HepG2 (cell line): ENCODE measurements around the gene GIN1. TPM values are rescaled to one million over a fixed set of nuclear protein-coding genes. Genes with fewer than 3 reads are reported as not detected.
A peak's percentile ranks its signal among the peaks of the same experiment; 100 is the strongest.

Source experiments
- ARNT2 ChIP-seq: sonication (generic); formaldehyde crosslinking; IDR thresholded peaks from 2 replicates; pipeline ENCODE4 v1.8.0; 2022; ENCODE audit warnings: mild to moderate bottlenecking, low read depth, missing genetic modification reagents, moderate library complexity
- DNMT3B ChIP-seq: conservative IDR thresholded peaks from 2 replicates; pipeline ENCODE4 v1.6.1; 2016; ENCODE audit warnings: missing biosample characterization, control low read depth
- FOXP4 ChIP-seq: sonication (generic); formaldehyde crosslinking; IDR thresholded peaks from 2 replicates; pipeline ENCODE4 v1.4.0; 2020; ENCODE audit warnings: missing genetic modification reagents
- HES4 ChIP-seq: sonication (generic); formaldehyde crosslinking; IDR thresholded peaks from 2 replicates; pipeline ENCODE4 v1.9.0; 2021; ENCODE audit warnings: mild to moderate bottlenecking, missing genetic modification reagents, borderline replicate concordance
- HNRNPUL1 ChIP-seq: fragments of 200-400 bp; formaldehyde crosslinking; IDR thresholded peaks from 2 replicates; pipeline ENCODE4 v1.6.1; 2017; ENCODE audit warnings: low read depth, mild to moderate bottlenecking, low read length, moderate library complexity
- KLF13 ChIP-seq: sonication (generic); formaldehyde crosslinking; IDR thresholded peaks from 2 replicates; pipeline ENCODE4 v1.4.0; 2020; ENCODE audit warnings: mild to moderate bottlenecking, missing genetic modification reagents
- NFKB2 ChIP-seq: sonication (generic); formaldehyde crosslinking; IDR thresholded peaks from 2 replicates; pipeline ENCODE4 v1.4.0; 2020; ENCODE audit warnings: missing genetic modification reagents, borderline replicate concordance
- ZNF136 ChIP-seq: sonication (generic); formaldehyde crosslinking; IDR thresholded peaks from 2 replicates; pipeline ENCODE4 v1.8.1; 2022; ENCODE audit warnings: low read depth, mild to moderate bottlenecking, moderate library complexity, missing genetic modification reagents
- ZNF326 ChIP-seq: sonication (generic); formaldehyde crosslinking; IDR thresholded peaks from 2 replicates; pipeline ENCODE4 v1.4.0; 2020; ENCODE audit warnings: missing genetic modification reagents, borderline replicate concordance
- ZNF484 ChIP-seq: sonication (generic); formaldehyde crosslinking; IDR thresholded peaks from 2 replicates; pipeline ENCODE4 v1.5.1; 2020; ENCODE audit warnings: mild to moderate bottlenecking, low read depth, missing genetic modification reagents, borderline replicate concordance
- ZNF768 ChIP-seq: sonication (generic); formaldehyde crosslinking; IDR thresholded peaks from 2 replicates; pipeline ENCODE4 v1.4.0; 2020; ENCODE audit warnings: missing genetic modification reagents
- polyA plus RNA-seq, 8 experiments: library from polyadenylated mRNA; depleted of rRNA in 3 of 8; stranded (reverse) in 7 of 8; unstranded in 1 of 8; fragments of >200 nt; fragmentation: Illumina TruSeq in 4 of 8; extraction: Trizol in 4 of 8; gene quantifications; 2 replicates each; pipeline versions ENCODE4 v1.2.1 to v1.2.3, GENCODE V29; 2011 to 2016; ENCODE audit warnings: low read depth in 4 of 8, missing spikeins in 1 of 8, mixed read lengths in 1 of 8; ENCODE audit not compliant: insufficient read depth in 1 of 8
- total RNA-seq, 5 experiments: library from RNA; depleted of rRNA; stranded (reverse); fragments of >200 nt; fragmentation: Illumina TruSeq; extraction: Trizol; gene quantifications; 2 replicates each; pipeline ENCODE4 v1.2.3, GENCODE V29; 2016; ENCODE audit warnings: low read depth in 1 of 5
- TF ChIP-seq, protein P1 (sequence below): sonication (generic); formaldehyde crosslinking; IDR thresholded peaks from 2 replicates; pipeline ENCODE4 v1.5.1; 2020; ENCODE audit warnings: mild to moderate bottlenecking, missing genetic modification reagents, borderline replicate concordance
- TF ChIP-seq, protein P2 (sequence below): sonication (generic); formaldehyde crosslinking; IDR thresholded peaks from 2 replicates; pipeline ENCODE4 v1.8.0; 2022; ENCODE audit warnings: mild to moderate bottlenecking, missing genetic modification reagents, borderline replicate concordance

The GIN1 gene
- total and polyA plus RNA-seq, 2 of the 13 experiments (the other 11 are each of a cell fraction or from before 2014, with no cell fraction given) = 1.7 to 7.7 TPM

DNA sequence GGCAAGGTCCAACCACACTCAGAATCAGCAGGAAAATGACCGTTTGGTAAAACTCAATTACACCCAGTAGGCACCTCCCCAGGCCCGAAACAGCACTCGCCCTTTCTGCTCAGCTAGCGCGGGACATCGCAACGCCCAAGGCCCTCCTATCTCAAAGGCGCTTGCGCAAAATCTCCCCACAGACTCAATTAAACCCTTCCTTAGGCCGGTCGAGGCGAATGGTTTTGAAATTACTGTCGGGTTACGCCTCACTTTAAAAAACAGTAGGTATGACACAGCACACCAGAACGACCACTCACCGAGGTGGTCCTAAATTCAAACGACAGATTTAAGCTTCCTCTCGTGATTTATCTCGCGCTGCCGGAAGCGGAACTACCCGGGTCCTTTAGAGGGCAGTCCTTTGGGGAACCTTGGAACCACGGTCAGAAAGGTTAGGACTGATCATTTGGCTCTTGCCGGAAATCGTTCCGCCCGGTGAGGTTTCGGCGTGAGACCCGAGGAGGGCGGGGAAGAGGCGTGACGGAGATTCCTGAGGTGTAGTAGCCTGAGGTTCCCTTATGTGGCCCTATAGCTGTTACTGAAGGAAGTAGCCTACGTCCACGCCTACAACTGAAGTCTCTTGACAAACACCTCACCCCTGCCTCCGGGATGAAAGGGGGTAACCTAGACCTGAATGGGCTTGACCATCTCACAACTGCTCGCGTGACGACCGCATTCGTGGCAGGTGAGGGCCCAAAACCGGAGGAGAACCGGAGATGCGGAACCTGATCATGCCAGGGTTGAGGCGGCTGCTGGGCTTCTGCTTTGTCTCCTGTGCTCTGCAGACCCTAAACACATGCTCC is at the start of gene GIN1, which contains the start of gene PPIP5K2 (continued):
- TF ChIP-seq KLF13 (CRISPR knock-in tag) (no peak), ZNF136 (CRISPR knock-in tag) (peak; percentile 75; the same call in 1 of the 2 replicates), FOXP4 (CRISPR knock-in tag) (peak; percentile 78), ARNT2 (CRISPR knock-in tag) (no peak; the same call in 1 of the 2 replicates), ZNF326 (CRISPR knock-in tag) (no peak), HES4 (CRISPR knock-in tag) (peak; percentile 48; the same call in 1 of the 2 replicates), HNRNPUL1 (no peak), NFKB2 (peak; percentile 81; the same call in 1 of the 2 replicates), ZNF484 (CRISPR knock-in tag) (no peak), DNMT3B (CRISPR knock-in tag) (no peak), ZNF768 (CRISPR knock-in tag) (no peak)
- TF ChIP-seq, protein P1, sequence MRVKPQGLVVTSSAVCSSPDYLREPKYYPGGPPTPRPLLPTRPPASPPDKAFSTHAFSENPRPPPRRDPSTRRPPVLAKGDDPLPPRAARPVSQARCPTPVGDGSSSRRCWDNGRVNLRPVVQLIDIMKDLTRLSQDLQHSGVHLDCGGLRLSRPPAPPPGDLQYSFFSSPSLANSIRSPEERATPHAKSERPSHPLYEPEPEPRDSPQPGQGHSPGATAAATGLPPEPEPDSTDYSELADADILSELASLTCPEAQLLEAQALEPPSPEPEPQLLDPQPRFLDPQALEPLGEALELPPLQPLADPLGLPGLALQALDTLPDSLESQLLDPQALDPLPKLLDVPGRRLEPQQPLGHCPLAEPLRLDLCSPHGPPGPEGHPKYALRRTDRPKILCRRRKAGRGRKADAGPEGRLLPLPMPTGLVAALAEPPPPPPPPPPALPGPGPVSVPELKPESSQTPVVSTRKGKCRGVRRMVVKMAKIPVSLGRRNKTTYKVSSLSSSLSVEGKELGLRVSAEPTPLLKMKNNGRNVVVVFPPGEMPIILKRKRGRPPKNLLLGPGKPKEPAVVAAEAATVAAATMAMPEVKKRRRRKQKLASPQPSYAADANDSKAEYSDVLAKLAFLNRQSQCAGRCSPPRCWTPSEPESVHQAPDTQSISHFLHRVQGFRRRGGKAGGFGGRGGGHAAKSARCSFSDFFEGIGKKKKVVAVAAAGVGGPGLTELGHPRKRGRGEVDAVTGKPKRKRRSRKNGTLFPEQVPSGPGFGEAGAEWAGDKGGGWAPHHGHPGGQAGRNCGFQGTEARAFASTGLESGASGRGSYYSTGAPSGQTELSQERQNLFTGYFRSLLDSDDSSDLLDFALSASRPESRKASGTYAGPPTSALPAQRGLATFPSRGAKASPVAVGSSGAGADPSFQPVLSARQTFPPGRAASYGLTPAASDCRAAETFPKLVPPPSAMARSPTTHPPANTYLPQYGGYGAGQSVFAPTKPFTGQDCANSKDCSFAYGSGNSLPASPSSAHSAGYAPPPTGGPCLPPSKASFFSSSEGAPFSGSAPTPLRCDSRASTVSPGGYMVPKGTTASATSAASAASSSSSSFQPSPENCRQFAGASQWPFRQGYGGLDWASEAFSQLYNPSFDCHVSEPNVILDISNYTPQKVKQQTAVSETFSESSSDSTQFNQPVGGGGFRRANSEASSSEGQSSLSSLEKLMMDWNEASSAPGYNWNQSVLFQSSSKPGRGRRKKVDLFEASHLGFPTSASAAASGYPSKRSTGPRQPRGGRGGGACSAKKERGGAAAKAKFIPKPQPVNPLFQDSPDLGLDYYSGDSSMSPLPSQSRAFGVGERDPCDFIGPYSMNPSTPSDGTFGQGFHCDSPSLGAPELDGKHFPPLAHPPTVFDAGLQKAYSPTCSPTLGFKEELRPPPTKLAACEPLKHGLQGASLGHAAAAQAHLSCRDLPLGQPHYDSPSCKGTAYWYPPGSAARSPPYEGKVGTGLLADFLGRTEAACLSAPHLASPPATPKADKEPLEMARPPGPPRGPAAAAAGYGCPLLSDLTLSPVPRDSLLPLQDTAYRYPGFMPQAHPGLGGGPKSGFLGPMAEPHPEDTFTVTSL (CRISPR knock-in tag) = no peak
- TF ChIP-seq, protein P2, sequence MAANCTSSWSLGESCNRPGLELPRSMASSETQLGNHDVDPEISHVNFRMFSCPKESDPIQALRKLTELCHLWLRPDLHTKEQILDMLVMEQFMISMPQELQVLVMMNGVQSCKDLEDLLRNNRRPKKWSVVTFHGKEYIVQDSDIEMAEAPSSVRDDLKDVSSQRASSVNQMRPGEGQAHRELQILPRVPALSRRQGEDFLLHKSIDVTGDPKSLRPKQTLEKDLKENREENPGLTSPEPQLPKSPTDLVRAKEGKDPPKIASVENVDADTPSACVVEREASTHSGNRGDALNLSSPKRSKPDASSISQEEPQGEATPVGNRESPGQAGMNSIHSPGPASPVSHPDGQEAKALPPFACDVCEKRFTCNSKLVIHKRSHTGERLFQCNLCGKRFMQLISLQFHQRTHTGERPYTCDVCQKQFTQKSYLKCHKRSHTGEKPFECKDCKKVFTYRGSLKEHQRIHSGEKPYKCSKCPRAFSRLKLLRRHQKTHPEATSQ (CRISPR knock-in tag) = peak; percentile 98; the same call in 1 of the 2 replicates
